ENCODE data around the gene SPACA9.

GRCh38 chr9:132931178-132931735 lies 52.6 kb downstream of the SPACA9 start:
- TF ChIP-seq, protein P1, sequence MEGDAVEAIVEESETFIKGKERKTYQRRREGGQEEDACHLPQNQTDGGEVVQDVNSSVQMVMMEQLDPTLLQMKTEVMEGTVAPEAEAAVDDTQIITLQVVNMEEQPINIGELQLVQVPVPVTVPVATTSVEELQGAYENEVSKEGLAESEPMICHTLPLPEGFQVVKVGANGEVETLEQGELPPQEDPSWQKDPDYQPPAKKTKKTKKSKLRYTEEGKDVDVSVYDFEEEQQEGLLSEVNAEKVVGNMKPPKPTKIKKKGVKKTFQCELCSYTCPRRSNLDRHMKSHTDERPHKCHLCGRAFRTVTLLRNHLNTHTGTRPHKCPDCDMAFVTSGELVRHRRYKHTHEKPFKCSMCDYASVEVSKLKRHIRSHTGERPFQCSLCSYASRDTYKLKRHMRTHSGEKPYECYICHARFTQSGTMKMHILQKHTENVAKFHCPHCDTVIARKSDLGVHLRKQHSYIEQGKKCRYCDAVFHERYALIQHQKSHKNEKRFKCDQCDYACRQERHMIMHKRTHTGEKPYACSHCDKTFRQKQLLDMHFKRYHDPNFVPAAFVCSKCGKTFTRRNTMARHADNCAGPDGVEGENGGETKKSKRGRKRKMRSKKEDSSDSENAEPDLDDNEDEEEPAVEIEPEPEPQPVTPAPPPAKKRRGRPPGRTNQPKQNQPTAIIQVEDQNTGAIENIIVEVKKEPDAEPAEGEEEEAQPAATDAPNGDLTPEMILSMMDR (IDR thresholded peaks at IDR 0.05): no peak
- no peak for TF ChIP-seq POLR2A (IDR thresholded peaks at IDR 0.05)

Data from right lobe of liver (tissue), 4 donors.